HepG2 (cell line): ENCODE measurements around the gene NFAT5. TPM values are rescaled to one million over a fixed set of nuclear protein-coding genes. Genes with fewer than 3 reads are reported as not detected.

Experiments
- CREB1 ChIP-seq, 2 experiments: fragments of 450-650 bp in 1 of 2; IDR thresholded peaks; 2 replicates each; pipeline ENCODE4 v1.6.1; 2016 to 2017; ENCODE audit warnings: control low read depth in 1 of 2, mild to moderate bottlenecking in 1 of 2, missing compliant biosample characterization in 1 of 2, missing genetic modification characterization in 1 of 2
- HMGXB4 ChIP-seq, 2 experiments: sonication (generic) in 1 of 2; formaldehyde crosslinking in 1 of 2; IDR thresholded peaks; 2 replicates each; pipeline versions ENCODE4 v1.4.0 to v1.6.1; 2018 to 2020; ENCODE audit warnings: missing genetic modification reagents in 2 of 2, borderline replicate concordance in 1 of 2, low read depth in 1 of 2, mild to moderate bottlenecking in 1 of 2, missing biosample characterization in 1 of 2
- IKZF4 ChIP-seq: sonication (generic); formaldehyde crosslinking; IDR thresholded peaks from 2 replicates; pipeline ENCODE4 v1.5.1; 2020; ENCODE audit warnings: borderline replicate concordance, mild to moderate bottlenecking, low read depth, missing genetic modification reagents; ENCODE audit errors: not compliant biosample characterization
- KLF15 ChIP-seq: sonication (generic); formaldehyde crosslinking; IDR thresholded peaks from 2 replicates; pipeline ENCODE4 v1.8.1; 2023; ENCODE audit warnings: borderline replicate concordance, mild to moderate bottlenecking, inconsistent platforms, missing genetic modification reagents, mixed read lengths
- MATR3 ChIP-seq: sonication (generic); formaldehyde crosslinking; IDR thresholded peaks from 2 replicates; pipeline ENCODE4 v1.4.0; 2020; ENCODE audit warnings: missing genetic modification reagents
- MNT ChIP-seq: fragments of 450-650 bp; IDR thresholded peaks from 2 replicates; pipeline ENCODE4 v1.6.1; 2016
- POLR2A ChIP-seq, 2 experiments: IDR thresholded peaks; 2 replicates each; pipeline ENCODE4 v1.6.1; 2011; ENCODE audit warnings: low read depth in 2 of 2, low read length in 2 of 2, mild to moderate bottlenecking in 1 of 2, moderate library complexity in 1 of 2; ENCODE audit not compliant: insufficient read depth in 1 of 2
- THRA ChIP-seq: sonication (generic); formaldehyde crosslinking; IDR thresholded peaks from 2 replicates; pipeline ENCODE4 v1.4.0; 2020; ENCODE audit warnings: missing genetic modification reagents, borderline replicate concordance
- ZBTB1 ChIP-seq: sonication (generic); formaldehyde crosslinking; IDR thresholded peaks from 2 replicates; pipeline ENCODE4 v1.4.0; 2020; ENCODE audit warnings: missing genetic modification reagents, borderline replicate concordance
- ZBTB21 ChIP-seq: sonication (generic); formaldehyde crosslinking; IDR thresholded peaks from 2 replicates; pipeline ENCODE4 v1.4.0; 2020; ENCODE audit warnings: missing genetic modification reagents
- ZNF124 ChIP-seq: sonication (generic); formaldehyde crosslinking; IDR thresholded peaks from 2 replicates; pipeline ENCODE4 v1.4.0; 2020; ENCODE audit warnings: missing genetic modification reagents
- ZNF207 ChIP-seq: fragments of 450-650 bp; IDR thresholded peaks from 2 replicates; pipeline ENCODE4 v1.6.1; 2016; ENCODE audit warnings: antibody characterized with exemption, borderline replicate concordance
- ZNF34 ChIP-seq: sonication (generic); formaldehyde crosslinking; IDR thresholded peaks from 2 replicates; pipeline ENCODE4 v1.4.0; 2020; ENCODE audit warnings: mild to moderate bottlenecking, missing genetic modification reagents, borderline replicate concordance
- ZNF552 ChIP-seq: sonication (generic); formaldehyde crosslinking; IDR thresholded peaks from 2 replicates; pipeline ENCODE4 v1.9.0; 2022; ENCODE audit warnings: missing genetic modification reagents, mild to moderate bottlenecking, borderline replicate concordance
- ZNF609 ChIP-seq: sonication (generic); formaldehyde crosslinking; IDR thresholded peaks from 2 replicates; pipeline ENCODE4 v1.4.0; 2020; ENCODE audit warnings: mild to moderate bottlenecking, missing genetic modification reagents, borderline replicate concordance
- ZNF678 ChIP-seq: sonication (generic); formaldehyde crosslinking; IDR thresholded peaks from 2 replicates; pipeline ENCODE4 v1.4.0; 2020; ENCODE audit warnings: mild to moderate bottlenecking, missing genetic modification reagents
- ZUFSP ChIP-seq: sonication (generic); formaldehyde crosslinking; IDR thresholded peaks from 2 replicates; pipeline ENCODE4 v1.9.0; 2021; ENCODE audit warnings: missing genetic modification reagents, mild to moderate bottlenecking, borderline replicate concordance
- polyA plus RNA-seq, 8 experiments: library from polyadenylated mRNA; depleted of rRNA in 3 of 8; stranded (reverse) in 7 of 8; unstranded in 1 of 8; fragments of >200 nt; fragmentation: Illumina TruSeq in 4 of 8; extraction: Trizol in 4 of 8; gene quantifications; 2 replicates each; pipeline versions ENCODE4 v1.2.1 to v1.2.3, GENCODE V29; 2011 to 2016; ENCODE audit warnings: low read depth in 4 of 8, missing spikeins in 1 of 8, mixed read lengths in 1 of 8; ENCODE audit not compliant: insufficient read depth in 1 of 8
- total RNA-seq, 5 experiments: library from RNA; depleted of rRNA; stranded (reverse); fragments of >200 nt; fragmentation: Illumina TruSeq; extraction: Trizol; gene quantifications; 2 replicates each; pipeline ENCODE4 v1.2.3, GENCODE V29; 2016; ENCODE audit warnings: low read depth in 1 of 5

Gene NFAT5
- total and polyA plus RNA-seq, 2 of the 13 experiments (the other 11 are each of a cell fraction or from before 2014, with no cell fraction given): 20.5 to 54.3 TPM

GRCh38 chr16:69709456-69710084 is 143.8 kb downstream of the NFAT5 start (continued):
- TF ChIP-seq THRA (CRISPR knock-in tag): peak; percentile 69; the same call in 1 of the 2 replicates
- no peak for TF ChIP-seq ZBTB1
- TF ChIP-seq MNT: no peak
- no peak for TF ChIP-seq ZUFSP (CRISPR knock-in tag)
- peak; percentile 47; the same call in 1 of the 2 replicates for TF ChIP-seq ZNF124 (CRISPR knock-in tag)
- no peak for TF ChIP-seq ZNF552 (CRISPR knock-in tag)
- 0 out of 4 replicates have a peak, but pooled peaks of 1 of the 2 experiments have one; percentile 24 for TF ChIP-seq POLR2A (IDR thresholded peaks at IDR 0.05; ENCODE audit: insufficient read depth in 1 of 2, low read depth in 2 of 2, low read length in 2 of 2)
- TF ChIP-seq HMGXB4 (CRISPR knock-in tag; IDR thresholded peaks at IDR 0.05; ENCODE audit: borderline replicate concordance in 1 of 2, low read depth in 1 of 2): peak in 1 of 2 experiments; percentile 51; a peak in 1 of 4 replicates
- no peak for TF ChIP-seq ZNF34 (CRISPR knock-in tag)
- TF ChIP-seq ZNF609 (CRISPR knock-in tag): no peak
- TF ChIP-seq CREB1 (IDR thresholded peaks at IDR 0.05): no peak
- TF ChIP-seq CREB1 (CRISPR knock-in tag; IDR thresholded peaks at IDR 0.05): no peak
- TF ChIP-seq ZBTB21 (CRISPR knock-in tag): no peak
- TF ChIP-seq IKZF4 (CRISPR knock-in tag): no peak
- TF ChIP-seq MATR3 (CRISPR knock-in tag): no peak
- TF ChIP-seq ZNF207: no peak
- no peak for TF ChIP-seq KLF15
- no peak for TF ChIP-seq ZNF678 (CRISPR knock-in tag)
